ENCODE results near the gene EFCAB10. TPM values are rescaled to one million over a fixed set of nuclear protein-coding genes. Genes with fewer than 3 reads are reported as not detected.

Gene EFCAB10
- total and polyA plus RNA-seq, 2 of the 13 experiments (the other 11 are each of a cell fraction or from before 2014, with no cell fraction given): 0.40 TPM; not detected in 1

DNA sequence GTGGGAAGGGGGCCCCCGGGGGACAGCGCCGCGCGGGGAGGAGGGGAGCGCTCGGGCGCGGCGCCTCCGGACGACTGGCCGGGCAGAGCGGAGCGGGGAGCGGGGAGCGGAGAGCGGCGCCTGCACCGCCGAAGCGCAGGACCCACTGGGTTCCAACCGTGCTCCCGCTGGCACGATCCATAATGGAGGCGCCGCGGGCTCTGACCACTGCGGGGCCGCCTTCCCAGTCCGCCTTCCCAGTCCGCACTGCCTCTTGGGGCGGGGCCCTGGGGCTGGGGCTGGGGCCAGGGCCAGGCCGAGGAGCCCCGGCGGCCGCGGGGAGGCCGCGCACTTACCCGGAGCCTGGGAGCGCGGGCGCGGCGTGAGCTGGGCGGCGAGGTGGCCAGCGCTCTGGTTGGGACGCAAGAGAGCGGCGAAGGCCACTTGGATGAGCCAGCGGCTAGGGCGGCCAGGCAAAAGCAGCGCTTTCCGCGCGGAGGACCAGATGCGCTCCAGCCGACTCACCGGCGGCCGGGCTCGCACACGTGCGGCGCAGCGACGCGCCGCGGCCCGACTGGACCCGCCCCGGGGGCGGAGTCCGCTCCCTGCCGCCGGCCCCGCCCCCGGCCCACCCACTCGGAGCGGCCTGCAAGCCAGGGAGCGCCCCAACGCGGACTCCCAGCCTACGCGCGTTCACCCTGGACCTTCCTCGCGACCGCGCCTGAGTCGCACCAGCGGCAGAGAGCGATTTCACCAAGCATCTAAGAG lies 59.4 kb downstream of the EFCAB10 start, which contains the start of gene PUS7 (continued):
- TF ChIP-seq, protein P1, sequence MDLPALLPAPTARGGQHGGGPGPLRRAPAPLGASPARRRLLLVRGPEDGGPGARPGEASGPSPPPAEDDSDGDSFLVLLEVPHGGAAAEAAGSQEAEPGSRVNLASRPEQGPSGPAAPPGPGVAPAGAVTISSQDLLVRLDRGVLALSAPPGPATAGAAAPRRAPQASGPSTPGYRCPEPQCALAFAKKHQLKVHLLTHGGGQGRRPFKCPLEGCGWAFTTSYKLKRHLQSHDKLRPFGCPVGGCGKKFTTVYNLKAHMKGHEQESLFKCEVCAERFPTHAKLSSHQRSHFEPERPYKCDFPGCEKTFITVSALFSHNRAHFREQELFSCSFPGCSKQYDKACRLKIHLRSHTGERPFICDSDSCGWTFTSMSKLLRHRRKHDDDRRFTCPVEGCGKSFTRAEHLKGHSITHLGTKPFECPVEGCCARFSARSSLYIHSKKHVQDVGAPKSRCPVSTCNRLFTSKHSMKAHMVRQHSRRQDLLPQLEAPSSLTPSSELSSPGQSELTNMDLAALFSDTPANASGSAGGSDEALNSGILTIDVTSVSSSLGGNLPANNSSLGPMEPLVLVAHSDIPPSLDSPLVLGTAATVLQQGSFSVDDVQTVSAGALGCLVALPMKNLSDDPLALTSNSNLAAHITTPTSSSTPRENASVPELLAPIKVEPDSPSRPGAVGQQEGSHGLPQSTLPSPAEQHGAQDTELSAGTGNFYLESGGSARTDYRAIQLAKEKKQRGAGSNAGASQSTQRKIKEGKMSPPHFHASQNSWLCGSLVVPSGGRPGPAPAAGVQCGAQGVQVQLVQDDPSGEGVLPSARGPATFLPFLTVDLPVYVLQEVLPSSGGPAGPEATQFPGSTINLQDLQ (CRISPR knock-in tag; IDR thresholded peaks at IDR 0.05): peak; percentile 81; the same call in 1 of the 2 replicates
- TF ChIP-seq, protein P2, sequence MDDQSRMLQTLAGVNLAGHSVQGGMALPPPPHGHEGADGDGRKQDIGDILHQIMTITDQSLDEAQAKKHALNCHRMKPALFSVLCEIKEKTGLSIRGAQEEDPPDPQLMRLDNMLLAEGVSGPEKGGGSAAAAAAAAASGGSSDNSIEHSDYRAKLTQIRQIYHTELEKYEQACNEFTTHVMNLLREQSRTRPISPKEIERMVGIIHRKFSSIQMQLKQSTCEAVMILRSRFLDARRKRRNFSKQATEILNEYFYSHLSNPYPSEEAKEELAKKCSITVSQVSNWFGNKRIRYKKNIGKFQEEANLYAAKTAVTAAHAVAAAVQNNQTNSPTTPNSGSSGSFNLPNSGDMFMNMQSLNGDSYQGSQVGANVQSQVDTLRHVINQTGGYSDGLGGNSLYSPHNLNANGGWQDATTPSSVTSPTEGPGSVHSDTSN (CRISPR knock-in tag; IDR thresholded peaks at IDR 0.05; ENCODE audit: borderline replicate concordance): 0 out of 2 replicates have a peak, but pooled peaks have one; percentile 42
- TF ChIP-seq ZNF777 (CRISPR knock-in tag; IDR thresholded peaks at IDR 0.05) (0 out of 2 replicates have a peak, but pooled peaks have one; percentile 41), ZNF567 (CRISPR knock-in tag; IDR thresholded peaks at IDR 0.05; ENCODE audit: borderline replicate concordance) (peak; percentile 37; the same call in 1 of the 2 replicates), TCF7 (IDR thresholded peaks at IDR 0.05; ENCODE audit: low read depth) (no peak), ZNF792 (CRISPR knock-in tag; IDR thresholded peaks at IDR 0.05) (0 out of 2 replicates have a peak, but pooled peaks have one; percentile 30), ZNF788 (CRISPR knock-in tag; IDR thresholded peaks at IDR 0.05; ENCODE audit: borderline replicate concordance) (peak; percentile 27; the same call in 1 of the 2 replicates), GABPA (IDR thresholded peaks at IDR 0.05; ENCODE audit: low read depth, low read length) (no peak), GABPA (CRISPR knock-in tag; IDR thresholded peaks at IDR 0.05; ENCODE audit: low read depth) (no peak), ZNF816 (CRISPR knock-in tag; IDR thresholded peaks at IDR 0.05; ENCODE audit: borderline replicate concordance) (no peak; the same call in 1 of the 2 replicates), DMAP1 (CRISPR knock-in tag; IDR thresholded peaks at IDR 0.05) (peak; percentile 81), ZNF598 (CRISPR knock-in tag; IDR thresholded peaks at IDR 0.05; ENCODE audit: borderline replicate concordance) (no peak), ZNF746 (CRISPR knock-in tag; IDR thresholded peaks at IDR 0.05) (no peak), MTA1 (CRISPR knock-in tag; IDR thresholded peaks at IDR 0.05; ENCODE audit: borderline replicate concordance) (no peak), ZBTB21 (CRISPR knock-in tag; IDR thresholded peaks at IDR 0.05) (no peak), ZNF619 (CRISPR knock-in tag; IDR thresholded peaks at IDR 0.05) (0 out of 2 replicates have a peak, but pooled peaks have one; percentile 6), ZFP36 (IDR thresholded peaks at IDR 0.05; ENCODE audit: borderline replicate concordance, low read depth, low read length, partially characterized antibody) (no peak), ZNF235 (CRISPR knock-in tag; IDR thresholded peaks at IDR 0.05; ENCODE audit: borderline replicate concordance) (peak; percentile 93), NAIF1 (CRISPR knock-in tag; IDR thresholded peaks at IDR 0.05; ENCODE audit: borderline replicate concordance) (0 out of 2 replicates have a peak, but pooled peaks have one; percentile 31), ZNF160 (CRISPR knock-in tag; IDR thresholded peaks at IDR 0.05) (peak; percentile 89), ZNF260 (CRISPR knock-in tag; IDR thresholded peaks at IDR 0.05; ENCODE audit: borderline replicate concordance, low read depth) (no peak), FOXA1 (IDR thresholded peaks at IDR 0.05) (no peak), FOXA1 (CRISPR knock-in tag; IDR thresholded peaks at IDR 0.05) (no peak), ZZZ3 (CRISPR knock-in tag; IDR thresholded peaks at IDR 0.05; ENCODE audit: borderline replicate concordance) (no peak)
- TF ChIP-seq, protein P3, sequence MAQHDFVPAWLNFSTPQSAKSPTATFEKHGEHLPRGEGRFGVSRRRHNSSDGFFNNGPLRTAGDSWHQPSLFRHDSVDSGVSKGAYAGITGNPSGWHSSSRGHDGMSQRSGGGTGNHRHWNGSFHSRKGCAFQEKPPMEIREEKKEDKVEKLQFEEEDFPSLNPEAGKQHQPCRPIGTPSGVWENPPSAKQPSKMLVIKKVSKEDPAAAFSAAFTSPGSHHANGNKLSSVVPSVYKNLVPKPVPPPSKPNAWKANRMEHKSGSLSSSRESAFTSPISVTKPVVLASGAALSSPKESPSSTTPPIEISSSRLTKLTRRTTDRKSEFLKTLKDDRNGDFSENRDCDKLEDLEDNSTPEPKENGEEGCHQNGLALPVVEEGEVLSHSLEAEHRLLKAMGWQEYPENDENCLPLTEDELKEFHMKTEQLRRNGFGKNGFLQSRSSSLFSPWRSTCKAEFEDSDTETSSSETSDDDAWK (CRISPR knock-in tag; IDR thresholded peaks at IDR 0.05): no peak
